ENCODE measurements around the gene SEPTIN14.
"Not testable (repeated sequence)": the region's sequence is repeated elsewhere in the genome, so short reads cannot be mapped to it uniquely, and the experiment has no call there.

Gene SEPTIN14

GRCh38 chr7:55774327-55775050, 88.1 kb downstream of the SEPTIN14 start:
- no peak overlapping the region for H3K4me3 ChIP-seq (ENCODE audit: insufficient read depth in 1 of 2, low read depth in 1 of 2, low read length in 2 of 2)
- H3K9ac ChIP-seq (ENCODE audit: low read length), result no peak overlapping the region
- H2AK5ac ChIP-seq (ENCODE audit: low read length, severe bottlenecking), result no peak overlapping the region
- no peak overlapping the region for H2BK5ac ChIP-seq (ENCODE audit: low read depth, low read length, poor library complexity, severe bottlenecking)
- no peak overlapping the region for H3K23ac ChIP-seq (ENCODE audit: low read length in 2 of 2)
- H4K8ac ChIP-seq (ENCODE audit: low read length), result no peak overlapping the region
- no peak overlapping the region for H2AFZ ChIP-seq (ENCODE audit: low read depth, low read length)
- DNase-seq, result no peak
- H2BK15ac ChIP-seq (ENCODE audit: low read depth, poor library complexity, severe bottlenecking), result no peak overlapping the region
- no peak overlapping the region for H3K4me2 ChIP-seq (ENCODE audit: low read length, poor library complexity, severe bottlenecking)
- no peaks in the 10 kb centered on the region for H3K4me1 ChIP-seq (ENCODE audit: control insufficient read depth, insufficient read depth, low read depth, low read length)
- no peaks in the 10 kb centered on the region for H3K9me3 ChIP-seq (ENCODE audit: control insufficient read depth, low read length)
- no peak overlapping the region for H3K18ac ChIP-seq (ENCODE audit: low read depth in 1 of 2, low read length in 2 of 2)
- no peak overlapping the region for H3K4ac ChIP-seq (ENCODE audit: low read depth in 1 of 2, low read length in 2 of 2)
- no peaks in the 10 kb centered on the region for H3K27me3 ChIP-seq (ENCODE audit: control insufficient read depth in 1 of 2, insufficient read depth in 1 of 2, low read length in 2 of 2)
- H3K36me3 ChIP-seq (ENCODE audit: control insufficient read depth in 1 of 2, insufficient read depth in 2 of 2, low read depth in 1 of 2, low read length in 2 of 2), result peaks cover 0 to 6% of the 10 kb centered on the region in 2 experiments
- H3K14ac ChIP-seq (ENCODE audit: low read length in 2 of 2), result no peak overlapping the region
- no peak overlapping the region for H4K91ac ChIP-seq (ENCODE audit: low read length)
- 70% methylated on average over 13 of the region's 14 CpGs for WGBS
- peaks cover 3% of the 10 kb centered on the region for H3K79me1 ChIP-seq (replicated peaks; ENCODE audit: low read length, poor library complexity, severe bottlenecking)
- no peak overlapping the region for H2BK12ac ChIP-seq (ENCODE audit: low read length in 2 of 2)
- no peak overlapping the region for H3K27ac ChIP-seq (ENCODE audit: low read length, poor library complexity, severe bottlenecking)
- no peak overlapping the region for H2BK120ac ChIP-seq (ENCODE audit: low read depth, low read length)

DNA sequence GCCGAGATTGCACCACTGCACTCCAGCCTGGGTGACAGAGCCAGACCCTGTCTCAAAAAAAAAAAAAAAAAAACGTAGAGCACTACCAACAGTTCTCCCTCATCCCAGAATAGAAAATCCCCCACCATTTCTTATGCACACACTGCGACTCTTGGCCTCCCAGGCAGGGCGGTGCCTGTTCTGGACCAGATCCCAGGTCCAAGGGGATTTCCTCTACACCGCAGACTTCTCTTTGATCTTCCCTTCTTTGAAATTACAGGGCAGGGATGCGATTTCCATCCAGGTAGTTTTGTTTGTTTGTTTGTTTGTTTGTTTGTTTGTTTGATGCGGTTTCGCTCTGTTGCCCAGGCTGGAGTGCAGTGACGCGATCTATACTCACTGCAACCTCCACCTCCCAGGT, 91.8 kb downstream of the SEPTIN14 start:
- no peak overlapping the region for H3K4me3 ChIP-seq (ENCODE audit: insufficient read depth in 1 of 2, low read depth in 1 of 2, low read length in 2 of 2)
- H4K91ac ChIP-seq (ENCODE audit: low read length), result no peak overlapping the region
- H3K14ac ChIP-seq (ENCODE audit: low read length in 2 of 2), result no peak overlapping the region
- no peak overlapping the region for H3K4ac ChIP-seq (ENCODE audit: low read depth in 1 of 2, low read length in 2 of 2)
- H3K4me1 ChIP-seq (ENCODE audit: control insufficient read depth, insufficient read depth, low read depth, low read length), result no peaks in the 10 kb centered on the region
- H3K36me3 ChIP-seq (ENCODE audit: control insufficient read depth in 1 of 2, insufficient read depth in 2 of 2, low read depth in 1 of 2, low read length in 2 of 2), result peaks cover 0 to 10% of the 10 kb centered on the region in 2 experiments
- H3K27me3 ChIP-seq (ENCODE audit: control insufficient read depth in 1 of 2, insufficient read depth in 1 of 2, low read length in 2 of 2), result no peaks in the 10 kb centered on the region
- H3K4me2 ChIP-seq (ENCODE audit: low read length, poor library complexity, severe bottlenecking), result no peak overlapping the region
- H4K8ac ChIP-seq (ENCODE audit: low read length), result no peak overlapping the region
- H3K18ac ChIP-seq (ENCODE audit: low read depth in 1 of 2, low read length in 2 of 2), result no peak overlapping the region
- H3K27ac ChIP-seq (ENCODE audit: low read length, poor library complexity, severe bottlenecking), result no peak overlapping the region
- no peak overlapping the region for H2AFZ ChIP-seq (ENCODE audit: low read depth, low read length)
- H2AK5ac ChIP-seq (ENCODE audit: low read length, severe bottlenecking), result no peak overlapping the region
- WGBS, result 89% methylated on average over 5 of the region's 10 CpGs
- peaks cover 8% of the 10 kb centered on the region for H3K79me1 ChIP-seq (replicated peaks; ENCODE audit: low read length, poor library complexity, severe bottlenecking)
- H3K23ac ChIP-seq (ENCODE audit: low read length in 2 of 2), result no peak overlapping the region
- no peak overlapping the region for H2BK15ac ChIP-seq (ENCODE audit: low read depth, poor library complexity, severe bottlenecking)
- DNase-seq, result no peak
- no peak overlapping the region for H3K9ac ChIP-seq (ENCODE audit: low read length)
- no peaks in the 10 kb centered on the region for H3K9me3 ChIP-seq (ENCODE audit: control insufficient read depth, low read length)
- no peak overlapping the region for H2BK5ac ChIP-seq (ENCODE audit: low read depth, low read length, poor library complexity, severe bottlenecking)
- H2BK12ac ChIP-seq (ENCODE audit: low read length in 2 of 2), result no peak overlapping the region
- no peak overlapping the region for H2BK120ac ChIP-seq (ENCODE audit: low read depth, low read length)

- H3K4me2 ChIP-seq (ENCODE audit: low read length, poor library complexity, severe bottlenecking); H3K4me3 ChIP-seq (ENCODE audit: insufficient read depth in 1 of 2, low read depth in 1 of 2, low read length in 2 of 2); H3K36me3 ChIP-seq (ENCODE audit: control insufficient read depth in 1 of 2, insufficient read depth in 2 of 2, low read depth in 1 of 2, low read length in 2 of 2); H2AFZ ChIP-seq (ENCODE audit: low read depth, low read length); H4K8ac ChIP-seq (ENCODE audit: low read length); H3K4ac ChIP-seq (ENCODE audit: low read depth in 1 of 2, low read length in 2 of 2); H3K18ac ChIP-seq (ENCODE audit: low read depth in 1 of 2, low read length in 2 of 2); H4K91ac ChIP-seq (ENCODE audit: low read length); H3K14ac ChIP-seq (ENCODE audit: low read length in 2 of 2); H2BK120ac ChIP-seq (ENCODE audit: low read depth, low read length); DNase-seq; H2BK5ac ChIP-seq (ENCODE audit: low read depth, low read length, poor library complexity, severe bottlenecking); H3K79me1 ChIP-seq (replicated peaks; ENCODE audit: low read length, poor library complexity, severe bottlenecking); H3K27me3 ChIP-seq (ENCODE audit: control insufficient read depth in 1 of 2, insufficient read depth in 1 of 2, low read length in 2 of 2); H3K9me3 ChIP-seq (ENCODE audit: control insufficient read depth, low read length); H3K4me1 ChIP-seq (ENCODE audit: control insufficient read depth, insufficient read depth, low read depth, low read length); H3K27ac ChIP-seq (ENCODE audit: low read length, poor library complexity, severe bottlenecking); H2AK5ac ChIP-seq (ENCODE audit: low read length, severe bottlenecking); H2BK15ac ChIP-seq (ENCODE audit: low read depth, poor library complexity, severe bottlenecking); H2BK12ac ChIP-seq (ENCODE audit: low read length in 2 of 2); H3K9ac ChIP-seq (ENCODE audit: low read length); H3K23ac ChIP-seq (ENCODE audit: low read length in 2 of 2): not testable (repeated sequence)
- 52% methylated on average over 4 of the region's 6 CpGs for WGBS
Observed at GRCh38 chr7:55753274-55753862, 109.2 kb downstream of the SEPTIN14 start.

GRCh38 chr7:55744706-55745105, 117.8 kb downstream of the SEPTIN14 start:
- not testable (repeated sequence) for DNase-seq; H3K23ac ChIP-seq (ENCODE audit: low read length in 2 of 2); H3K4me1 ChIP-seq (ENCODE audit: control insufficient read depth, insufficient read depth, low read depth, low read length); H3K4me3 ChIP-seq (ENCODE audit: insufficient read depth in 1 of 2, low read depth in 1 of 2, low read length in 2 of 2); H2AFZ ChIP-seq (ENCODE audit: low read depth, low read length); H2BK120ac ChIP-seq (ENCODE audit: low read depth, low read length); H3K27ac ChIP-seq (ENCODE audit: low read length, poor library complexity, severe bottlenecking); H3K4ac ChIP-seq (ENCODE audit: low read depth in 1 of 2, low read length in 2 of 2); H4K8ac ChIP-seq (ENCODE audit: low read length); H2BK15ac ChIP-seq (ENCODE audit: low read depth, poor library complexity, severe bottlenecking); H4K91ac ChIP-seq (ENCODE audit: low read length); H3K4me2 ChIP-seq (ENCODE audit: low read length, poor library complexity, severe bottlenecking); H3K14ac ChIP-seq (ENCODE audit: low read length in 2 of 2); H3K36me3 ChIP-seq (ENCODE audit: control insufficient read depth in 1 of 2, insufficient read depth in 2 of 2, low read depth in 1 of 2, low read length in 2 of 2); H3K79me1 ChIP-seq (replicated peaks; ENCODE audit: low read length, poor library complexity, severe bottlenecking); H2BK12ac ChIP-seq (ENCODE audit: low read length in 2 of 2); H3K27me3 ChIP-seq (ENCODE audit: control insufficient read depth in 1 of 2, insufficient read depth in 1 of 2, low read length in 2 of 2); H3K18ac ChIP-seq (ENCODE audit: low read depth in 1 of 2, low read length in 2 of 2); H3K9me3 ChIP-seq (ENCODE audit: control insufficient read depth, low read length); H3K9ac ChIP-seq (ENCODE audit: low read length); H2AK5ac ChIP-seq (ENCODE audit: low read length, severe bottlenecking); H2BK5ac ChIP-seq (ENCODE audit: low read depth, low read length, poor library complexity, severe bottlenecking)
- WGBS, result 84% methylated on average over 12 of the region's 20 CpGs
